GM12864 (cell line): ENCODE measurements around the gene PHEX.

ENCODE experiments used
- DNase-seq: peaks from one replicate; pipeline ENCODE4 v3.0.0-alpha.2; 2011; ENCODE audit warnings: low read depth
- H3K4me3 ChIP-seq: 2 replicates; pipeline ENCODE4 v1.5.1; 2011; ENCODE audit warnings: mild to moderate bottlenecking, low read depth, low read length, control low read depth
- TF ChIP-seq, protein P1 (sequence below): IDR thresholded peaks from 2 replicates; pipeline ENCODE4 v1.5.1; 2011; ENCODE audit warnings: low read depth, mild to moderate bottlenecking, moderate library complexity, low read length, control low read depth, inconsistent platforms; ENCODE audit errors: missing control alignments

The PHEX gene

DNA sequence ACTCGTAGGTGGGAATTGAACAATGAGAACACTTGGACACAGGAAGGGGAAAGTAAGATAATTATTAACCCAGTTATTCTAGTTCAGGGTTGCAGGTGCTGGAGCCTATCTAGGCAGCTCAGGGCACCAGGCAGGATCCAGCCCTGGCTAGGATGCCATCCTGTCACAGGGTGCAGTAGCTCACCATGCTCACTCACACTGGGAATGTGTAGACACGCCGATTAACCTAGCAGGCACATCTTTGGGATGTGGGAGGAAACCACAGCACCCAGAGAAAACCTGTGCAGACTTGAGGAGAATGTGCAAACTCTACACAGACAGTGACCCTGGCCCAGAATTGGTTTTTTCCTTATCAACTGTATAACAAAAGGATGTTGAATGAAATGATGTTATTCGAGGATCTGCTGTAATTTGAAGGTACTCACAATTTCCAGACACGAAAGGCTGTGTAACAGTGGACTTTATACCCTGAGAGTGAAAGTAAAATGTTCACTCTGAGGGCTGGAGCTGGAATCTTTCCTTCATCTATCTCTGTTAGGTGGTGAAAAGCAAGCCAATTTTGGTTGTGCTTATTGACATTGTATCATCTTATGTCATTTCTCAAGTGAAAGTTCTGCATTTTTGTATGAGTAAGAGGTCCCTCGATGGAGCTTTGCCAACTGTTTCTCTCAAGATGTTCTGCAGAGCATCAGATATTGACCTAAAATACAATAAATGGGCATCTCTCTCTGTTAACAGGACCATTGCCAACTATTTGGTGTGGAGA, 78.8 kb downstream of the PHEX start:
- TF ChIP-seq, protein P1, sequence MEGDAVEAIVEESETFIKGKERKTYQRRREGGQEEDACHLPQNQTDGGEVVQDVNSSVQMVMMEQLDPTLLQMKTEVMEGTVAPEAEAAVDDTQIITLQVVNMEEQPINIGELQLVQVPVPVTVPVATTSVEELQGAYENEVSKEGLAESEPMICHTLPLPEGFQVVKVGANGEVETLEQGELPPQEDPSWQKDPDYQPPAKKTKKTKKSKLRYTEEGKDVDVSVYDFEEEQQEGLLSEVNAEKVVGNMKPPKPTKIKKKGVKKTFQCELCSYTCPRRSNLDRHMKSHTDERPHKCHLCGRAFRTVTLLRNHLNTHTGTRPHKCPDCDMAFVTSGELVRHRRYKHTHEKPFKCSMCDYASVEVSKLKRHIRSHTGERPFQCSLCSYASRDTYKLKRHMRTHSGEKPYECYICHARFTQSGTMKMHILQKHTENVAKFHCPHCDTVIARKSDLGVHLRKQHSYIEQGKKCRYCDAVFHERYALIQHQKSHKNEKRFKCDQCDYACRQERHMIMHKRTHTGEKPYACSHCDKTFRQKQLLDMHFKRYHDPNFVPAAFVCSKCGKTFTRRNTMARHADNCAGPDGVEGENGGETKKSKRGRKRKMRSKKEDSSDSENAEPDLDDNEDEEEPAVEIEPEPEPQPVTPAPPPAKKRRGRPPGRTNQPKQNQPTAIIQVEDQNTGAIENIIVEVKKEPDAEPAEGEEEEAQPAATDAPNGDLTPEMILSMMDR: no peak
- H3K4me3 ChIP-seq: no peak overlapping the region
- no peak for DNase-seq

DNA sequence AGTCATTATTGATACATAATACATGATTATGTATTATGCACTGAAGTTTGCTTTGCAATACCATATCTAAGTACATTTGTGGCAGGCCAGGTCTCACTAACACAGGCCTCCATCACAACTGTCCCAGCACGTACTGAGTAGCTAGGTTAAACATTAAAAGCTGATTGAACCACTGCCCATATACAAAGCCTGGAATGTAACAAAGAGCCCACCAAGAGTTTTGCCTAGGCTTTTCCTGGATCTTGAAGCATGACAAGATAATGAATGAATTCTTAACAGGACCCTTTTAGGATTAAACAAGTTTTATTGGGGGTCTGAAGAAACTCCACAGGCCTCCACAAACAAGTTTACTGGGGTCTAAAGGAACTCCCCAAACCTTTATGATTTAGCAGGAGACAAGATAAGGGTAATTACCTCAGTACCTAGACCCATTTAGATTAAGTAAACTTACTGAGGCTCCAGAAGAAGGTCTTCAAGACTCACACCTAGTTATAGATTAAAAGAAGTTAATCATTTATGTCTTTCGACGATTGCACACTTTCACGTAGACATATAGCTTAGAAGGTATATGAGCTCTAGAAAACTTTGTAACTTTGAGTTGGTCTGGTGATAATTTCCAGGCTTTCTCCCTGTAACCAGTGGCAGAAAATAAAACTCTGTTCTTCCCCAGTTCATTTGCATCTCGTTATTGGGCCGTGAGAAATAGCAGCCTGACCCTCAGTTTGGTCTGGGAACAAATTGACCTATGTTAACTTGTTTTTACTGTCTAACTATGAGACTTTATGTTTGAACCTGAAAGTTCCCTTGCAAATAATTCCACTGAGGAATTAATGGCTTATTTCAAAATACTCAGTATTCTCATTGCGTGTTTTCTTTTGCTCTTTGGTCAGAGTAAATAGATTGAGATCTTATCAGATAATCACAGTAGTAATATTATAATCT, 84.8 kb downstream of the PHEX start:
- H3K4me3 ChIP-seq: no peak overlapping the region
- DNase-seq: no peak
- TF ChIP-seq, protein P1: no peak

- TF ChIP-seq, protein P1: no peak
- DNase-seq: no peak
- no peak overlapping the region for H3K4me3 ChIP-seq
These were observed 85.5 kb downstream of the PHEX start for GRCh38 chrX:22117633-22118032.

- no peak overlapping the region for H3K4me3 ChIP-seq
- DNase-seq: no peak
- TF ChIP-seq, protein P1: no peak
These were observed 86.2 kb downstream of the PHEX start for GRCh38 chrX:22118161-22118830.

DNA sequence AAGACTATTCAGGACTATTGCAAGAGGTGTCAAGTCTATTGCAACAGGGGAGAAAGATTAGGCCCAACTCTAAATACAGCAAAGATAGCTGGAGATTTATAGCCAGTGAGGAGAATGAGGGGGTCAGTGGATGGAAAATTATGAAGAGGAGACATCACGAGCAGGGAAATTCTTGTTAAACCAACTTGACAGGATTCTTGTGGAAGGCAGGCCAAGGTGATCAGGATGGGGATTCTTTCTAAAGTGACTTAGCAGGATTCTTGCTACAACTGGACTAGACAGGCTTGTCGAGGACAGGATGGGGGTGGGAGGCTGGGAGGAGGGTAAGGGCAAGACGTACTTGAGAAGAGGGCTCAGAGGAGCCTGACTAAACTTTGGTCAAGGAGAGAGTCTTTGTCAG, 89.0 kb downstream of the PHEX start:
- no peak overlapping the region for H3K4me3 ChIP-seq
- TF ChIP-seq, protein P1: no peak
- DNase-seq: no peak

GRCh38 chrX:22122510-22122909, 90.4 kb downstream of the PHEX start:
- DNase-seq: no peak
- TF ChIP-seq, protein P1: no peak
- no peak overlapping the region for H3K4me3 ChIP-seq
